HEK293 (cell line): ENCODE results near the gene ACSBG1.

Source experiments
- CTCF ChIA-PET: fragments of 350-600 bp; formaldehyde crosslinking; extraction: SDS; loops from one replicate; lab custom pipeline; 2021; ENCODE audit warnings: antibody characterized with exemption; lab: Yijun Ruan, JAX
- POLR2A ChIA-PET: fragments of 300-600 bp; formaldehyde crosslinking; extraction: SDS; loops from one replicate; lab custom pipeline; 2020; ENCODE audit warnings: antibody characterized with exemption, inconsistent platforms; lab: Yijun Ruan, JAX
- H3K27ac ChIP-seq: fragments of 200-500 bp; sonication (Bioruptor generic); 2 replicates; pipeline ENCODE4 v1.5.1; 2014; ENCODE audit warnings: low read depth, low read length, control low read depth, inconsistent platforms; ENCODE audit errors: extremely low read depth
- H3K36me3 ChIP-seq, 2 experiments: fragments of 200-500 bp in 1 of 2; sonication (Bioruptor generic) in 1 of 2; 1 replicate in 1 of 2; 2 replicates in 1 of 2; pipeline ENCODE4 v1.5.1; 2014 to 2017; ENCODE audit warnings: inconsistent platforms in 2 of 2, low read length in 2 of 2; ENCODE audit not compliant: control insufficient read depth in 2 of 2, insufficient read depth in 1 of 2
- H3K4me1 ChIP-seq: fragments of 200-500 bp; sonication (Bioruptor generic); 2 replicates; pipeline ENCODE4 v1.5.1; 2014; ENCODE audit warnings: mild to moderate bottlenecking, low read length, inconsistent platforms; ENCODE audit not compliant: control insufficient read depth, insufficient read depth
- H3K4me3 ChIP-seq: 2 replicates; pipeline ENCODE4 v1.5.1; 2011; ENCODE audit warnings: low read depth, mild to moderate bottlenecking, control low read depth, low read length, moderate library complexity
- H3K9me3 ChIP-seq: fragments of 200-500 bp; sonication (Bioruptor generic); 2 replicates; pipeline ENCODE4 v1.5.1; 2014; ENCODE audit warnings: low read depth, low read length, inconsistent platforms; ENCODE audit not compliant: control insufficient read depth, insufficient read depth
- ATF2 ChIP-seq: fragments of 450-650 bp; formaldehyde crosslinking; IDR thresholded peaks from 2 replicates; pipeline ENCODE4 v1.5.1; 2016; ENCODE audit warnings: missing biosample characterization, missing genetic modification characterization, low read depth
- EGR2 ChIP-seq: fragments of 450-650 bp; formaldehyde crosslinking; IDR thresholded peaks from 2 replicates; pipeline ENCODE4 v1.5.1; 2016; ENCODE audit warnings: low read depth, missing biosample characterization, missing genetic modification characterization
- INSM2 ChIP-seq: fragments of 450-650 bp; formaldehyde crosslinking; IDR thresholded peaks from 2 replicates; pipeline ENCODE4 v1.5.1; 2016; ENCODE audit warnings: missing biosample characterization, missing genetic modification characterization
- OSR2 ChIP-seq: fragments of 450-650 bp; formaldehyde crosslinking; IDR thresholded peaks from 2 replicates; pipeline ENCODE4 v1.5.1; 2016; ENCODE audit warnings: missing biosample characterization, missing genetic modification characterization
- PATZ1 ChIP-seq: fragments of 450-650 bp; formaldehyde crosslinking; IDR thresholded peaks from 2 replicates; pipeline ENCODE4 v1.5.1; 2016; ENCODE audit warnings: missing biosample characterization, missing genetic modification characterization
- ZBTB11 ChIP-seq: fragments of 450-650 bp; formaldehyde crosslinking; conservative IDR thresholded peaks from 2 replicates; pipeline ENCODE4 v1.5.1; 2016; ENCODE audit warnings: low read depth, missing biosample characterization, missing genetic modification characterization
- ZBTB21 ChIP-seq: fragments of 450-650 bp; formaldehyde crosslinking; IDR thresholded peaks from 2 replicates; pipeline ENCODE4 v1.5.1; 2017; ENCODE audit warnings: missing biosample characterization, missing genetic modification characterization
- ZBTB44 ChIP-seq: fragments of 450-650 bp; IDR thresholded peaks from 2 replicates; pipeline ENCODE4 v1.5.1; 2018; ENCODE audit warnings: missing biosample characterization, mild to moderate bottlenecking, missing genetic modification characterization
- ZNF114 ChIP-seq: fragments of 450-650 bp; formaldehyde crosslinking; IDR thresholded peaks from 2 replicates; pipeline ENCODE4 v1.5.0; 2017; ENCODE audit warnings: missing biosample characterization, missing genetic modification characterization
- ZNF121 ChIP-seq: fragments of 450-650 bp; formaldehyde crosslinking; IDR thresholded peaks from 2 replicates; pipeline ENCODE4 v1.5.1; 2016; ENCODE audit warnings: missing biosample characterization, missing genetic modification characterization
- ZNF23 ChIP-seq: fragments of 450-650 bp; formaldehyde crosslinking; IDR thresholded peaks from 2 replicates; pipeline ENCODE4 v1.5.1; 2016; ENCODE audit warnings: missing biosample characterization, missing genetic modification characterization, borderline replicate concordance
- ZNF24 ChIP-seq: fragments of 450-650 bp; formaldehyde crosslinking; IDR thresholded peaks from 2 replicates; pipeline ENCODE4 v1.5.1; 2016; ENCODE audit warnings: missing biosample characterization, missing genetic modification characterization
- ZNF354C ChIP-seq: fragments of 450-650 bp; formaldehyde crosslinking; IDR thresholded peaks from 2 replicates; pipeline ENCODE4 v1.5.1; 2016; ENCODE audit warnings: missing biosample characterization, missing genetic modification characterization, low read depth, borderline replicate concordance
- ZNF426 ChIP-seq: fragments of 450-650 bp; formaldehyde crosslinking; IDR thresholded peaks from 2 replicates; pipeline ENCODE4 v1.5.1; 2017; ENCODE audit warnings: missing biosample characterization, missing genetic modification characterization, mild to moderate bottlenecking, inconsistent platforms, moderate library complexity
- ZNF48 ChIP-seq: fragments of 450-650 bp; formaldehyde crosslinking; IDR thresholded peaks from 2 replicates; pipeline ENCODE4 v1.5.1; 2016; ENCODE audit warnings: missing biosample characterization, missing genetic modification characterization
- ZNF558 ChIP-seq: fragments of 450-650 bp; formaldehyde crosslinking; IDR thresholded peaks from 2 replicates; pipeline ENCODE4 v1.5.1; 2016; ENCODE audit warnings: missing biosample characterization, missing genetic modification characterization
- ZNF610 ChIP-seq: fragments of 450-650 bp; formaldehyde crosslinking; IDR thresholded peaks from 2 replicates; pipeline ENCODE4 v1.5.1; 2016; ENCODE audit warnings: missing biosample characterization, missing genetic modification characterization, borderline replicate concordance
- ZNF654 ChIP-seq: fragments of 450-650 bp; formaldehyde crosslinking; IDR thresholded peaks from 2 replicates; pipeline ENCODE4 v1.5.1; 2016; ENCODE audit warnings: low read depth, missing biosample characterization, missing genetic modification characterization
- ZNF701 ChIP-seq: fragments of 450-650 bp; formaldehyde crosslinking; IDR thresholded peaks from 2 replicates; pipeline ENCODE4 v1.5.1; 2016; ENCODE audit warnings: missing biosample characterization, missing genetic modification characterization
- ZNF747 ChIP-seq: fragments of 450-650 bp; formaldehyde crosslinking; IDR thresholded peaks from 2 replicates; pipeline ENCODE4 v1.5.1; 2016; ENCODE audit warnings: missing biosample characterization, missing genetic modification characterization
- ZSCAN30 ChIP-seq: fragments of 450-650 bp; IDR thresholded peaks from 2 replicates; pipeline ENCODE4 v1.5.1; 2018; ENCODE audit warnings: missing biosample characterization, mild to moderate bottlenecking, missing genetic modification characterization, moderate library complexity
- ZSCAN4 ChIP-seq: fragments of 450-650 bp; formaldehyde crosslinking; IDR thresholded peaks from 2 replicates; pipeline ENCODE4 v1.5.1; 2017; ENCODE audit warnings: missing biosample characterization, missing genetic modification characterization
- ZSCAN5A ChIP-seq: fragments of 450-650 bp; formaldehyde crosslinking; IDR thresholded peaks from 2 replicates; pipeline ENCODE4 v1.5.1; 2016; ENCODE audit warnings: missing biosample characterization, missing genetic modification characterization

Gene ACSBG1

GRCh38 chr15:78237146-78237545, 2.8 kb upstream of the ACSBG1 start:
- no peak overlapping the region for H3K27ac ChIP-seq
- TF ChIP-seq ZNF654 (tag by site-specific recombination) (no peak), ZSCAN4 (tag by site-specific recombination) (no peak), ZNF558 (tag by site-specific recombination) (no peak), ZNF24 (no peak), PATZ1 (tag by site-specific recombination) (no peak), ZNF121 (no peak), ZNF354C (tag by site-specific recombination) (no peak), ZSCAN30 (tag by site-specific recombination) (no peak), ZSCAN5A (tag by site-specific recombination) (no peak), ZNF23 (tag by site-specific recombination) (no peak), OSR2 (tag by site-specific recombination) (no peak), ZBTB11 (tag by site-specific recombination) (no peak), ZNF114 (tag by site-specific recombination) (no peak), INSM2 (tag by site-specific recombination) (no peak), ZNF747 (no peak)
- no peaks in the 10 kb centered on the region for H3K4me1 ChIP-seq
- CTCF ChIA-PET: interaction anchor here (0.6 to 10.5 kb wide), 6 partner anchors 10 to 278 kb away, joined by 3 to 234 read pairs (median 4); partner anchors contain the start of gene CIB2
- POLR2A ChIA-PET: interaction anchor here (1.2 kb wide), 1 partner anchor 106 kb away, joined by 3 read pairs; the partner anchor contains the start of gene CIB2
- no peaks in the 10 kb centered on the region for H3K9me3 ChIP-seq
- H3K36me3 ChIP-seq: no peaks in the 10 kb centered on the region
- H3K4me3 ChIP-seq: no peak overlapping the region

GRCh38 chr15:78236491-78236890, 2.1 kb upstream of the ACSBG1 start:
- Histone ChIP-seq H3K27ac (no peak overlapping the region), H3K9me3 (no peaks in the 10 kb centered on the region), H3K4me1 (no peaks in the 10 kb centered on the region), H3K36me3 (no peaks in the 10 kb centered on the region), H3K4me3 (no peak overlapping the region)
- CTCF ChIA-PET: interaction anchor here (0.7 to 10.5 kb wide), 5 partner anchors 41 to 307 kb away, joined by 3 to 234 read pairs (median 3); partner anchors contain the start of gene CIB2
- POLR2A ChIA-PET: no interaction called here
- no peak for TF ChIP-seq ZNF48 (tag by site-specific recombination)
- no peak for TF ChIP-seq ZNF426 (tag by site-specific recombination)
- TF ChIP-seq ZNF610 (tag by site-specific recombination): no peak
- no peak for TF ChIP-seq ZBTB44
- TF ChIP-seq ATF2 (tag by site-specific recombination): no peak
- TF ChIP-seq ZBTB21 (tag by site-specific recombination): no peak
- no peak for TF ChIP-seq EGR2 (tag by site-specific recombination)
- TF ChIP-seq ZNF701 (tag by site-specific recombination): no peak
